ENCODE results near the gene CDH8.

CDH8 gene, protein sequence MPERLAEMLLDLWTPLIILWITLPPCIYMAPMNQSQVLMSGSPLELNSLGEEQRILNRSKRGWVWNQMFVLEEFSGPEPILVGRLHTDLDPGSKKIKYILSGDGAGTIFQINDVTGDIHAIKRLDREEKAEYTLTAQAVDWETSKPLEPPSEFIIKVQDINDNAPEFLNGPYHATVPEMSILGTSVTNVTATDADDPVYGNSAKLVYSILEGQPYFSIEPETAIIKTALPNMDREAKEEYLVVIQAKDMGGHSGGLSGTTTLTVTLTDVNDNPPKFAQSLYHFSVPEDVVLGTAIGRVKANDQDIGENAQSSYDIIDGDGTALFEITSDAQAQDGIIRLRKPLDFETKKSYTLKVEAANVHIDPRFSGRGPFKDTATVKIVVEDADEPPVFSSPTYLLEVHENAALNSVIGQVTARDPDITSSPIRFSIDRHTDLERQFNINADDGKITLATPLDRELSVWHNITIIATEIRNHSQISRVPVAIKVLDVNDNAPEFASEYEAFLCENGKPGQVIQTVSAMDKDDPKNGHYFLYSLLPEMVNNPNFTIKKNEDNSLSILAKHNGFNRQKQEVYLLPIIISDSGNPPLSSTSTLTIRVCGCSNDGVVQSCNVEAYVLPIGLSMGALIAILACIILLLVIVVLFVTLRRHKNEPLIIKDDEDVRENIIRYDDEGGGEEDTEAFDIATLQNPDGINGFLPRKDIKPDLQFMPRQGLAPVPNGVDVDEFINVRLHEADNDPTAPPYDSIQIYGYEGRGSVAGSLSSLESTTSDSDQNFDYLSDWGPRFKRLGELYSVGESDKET

DNA sequence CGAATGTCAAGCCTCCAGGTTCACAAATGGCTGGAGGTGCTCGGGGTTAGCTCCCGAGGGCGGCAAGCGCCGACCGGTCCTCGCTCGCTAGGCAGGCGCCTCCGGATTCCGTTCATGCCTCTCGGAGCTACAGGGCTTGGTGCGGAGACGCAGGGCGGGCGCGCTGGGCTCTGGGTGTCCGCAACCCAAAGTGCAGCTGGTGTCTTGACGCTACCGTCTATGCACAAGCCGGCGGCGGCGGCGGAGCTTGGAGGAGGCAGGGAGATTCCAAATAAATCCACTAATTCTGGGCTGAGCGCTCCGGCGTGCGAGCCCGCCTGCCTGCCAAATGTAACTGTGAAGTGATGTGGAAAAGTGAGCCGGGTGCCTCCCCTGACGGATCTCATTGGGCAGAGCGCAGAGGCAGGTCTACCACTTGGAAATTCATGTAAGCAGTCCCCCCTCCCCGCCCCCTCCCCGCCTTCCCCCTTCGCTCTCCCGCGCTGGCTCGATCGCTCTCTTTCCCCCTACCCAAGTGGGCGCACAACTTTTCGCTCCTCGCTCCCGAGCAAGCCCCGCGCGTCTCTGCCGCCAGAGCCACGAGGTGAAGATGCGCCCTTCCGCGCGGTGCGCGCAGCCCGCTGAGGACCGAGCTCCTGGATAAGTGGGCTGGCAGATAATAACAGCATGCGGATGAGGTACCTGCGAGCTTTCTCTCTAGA, at the start of gene CDH8:
CDH8 (minus strand) TSS at position 338 of the 701 bp plus-strand sequence. CDS start 15,035 bp downstream, outside the sequence.
- H3K27ac ChIP-seq = no peak within 1 kb of the TSS
- peaks cover 0 to 55% of the 10 kb centered on the region in 2 donors for H3K27me3 ChIP-seq
- H3K9me3 ChIP-seq = no peaks in the 10 kb centered on the region
- intact Hi-C loops (cut with DNase I; ENCODE audit: low total_unique reads) = no loop called here
- H3K4me1 ChIP-seq = peaks cover 4 to 29% (median 21%) of the 10 kb centered on the region in 4 donors
- DNase-seq = no peak
- no peaks in the 10 kb centered on the region for H3K36me3 ChIP-seq
- TF ChIP-seq, protein P1, sequence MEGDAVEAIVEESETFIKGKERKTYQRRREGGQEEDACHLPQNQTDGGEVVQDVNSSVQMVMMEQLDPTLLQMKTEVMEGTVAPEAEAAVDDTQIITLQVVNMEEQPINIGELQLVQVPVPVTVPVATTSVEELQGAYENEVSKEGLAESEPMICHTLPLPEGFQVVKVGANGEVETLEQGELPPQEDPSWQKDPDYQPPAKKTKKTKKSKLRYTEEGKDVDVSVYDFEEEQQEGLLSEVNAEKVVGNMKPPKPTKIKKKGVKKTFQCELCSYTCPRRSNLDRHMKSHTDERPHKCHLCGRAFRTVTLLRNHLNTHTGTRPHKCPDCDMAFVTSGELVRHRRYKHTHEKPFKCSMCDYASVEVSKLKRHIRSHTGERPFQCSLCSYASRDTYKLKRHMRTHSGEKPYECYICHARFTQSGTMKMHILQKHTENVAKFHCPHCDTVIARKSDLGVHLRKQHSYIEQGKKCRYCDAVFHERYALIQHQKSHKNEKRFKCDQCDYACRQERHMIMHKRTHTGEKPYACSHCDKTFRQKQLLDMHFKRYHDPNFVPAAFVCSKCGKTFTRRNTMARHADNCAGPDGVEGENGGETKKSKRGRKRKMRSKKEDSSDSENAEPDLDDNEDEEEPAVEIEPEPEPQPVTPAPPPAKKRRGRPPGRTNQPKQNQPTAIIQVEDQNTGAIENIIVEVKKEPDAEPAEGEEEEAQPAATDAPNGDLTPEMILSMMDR (IDR thresholded peaks at IDR 0.05) = no peak
- peak within 1 kb of the TSS; percentile 30 to 46 for H3K4me3 ChIP-seq

DNA sequence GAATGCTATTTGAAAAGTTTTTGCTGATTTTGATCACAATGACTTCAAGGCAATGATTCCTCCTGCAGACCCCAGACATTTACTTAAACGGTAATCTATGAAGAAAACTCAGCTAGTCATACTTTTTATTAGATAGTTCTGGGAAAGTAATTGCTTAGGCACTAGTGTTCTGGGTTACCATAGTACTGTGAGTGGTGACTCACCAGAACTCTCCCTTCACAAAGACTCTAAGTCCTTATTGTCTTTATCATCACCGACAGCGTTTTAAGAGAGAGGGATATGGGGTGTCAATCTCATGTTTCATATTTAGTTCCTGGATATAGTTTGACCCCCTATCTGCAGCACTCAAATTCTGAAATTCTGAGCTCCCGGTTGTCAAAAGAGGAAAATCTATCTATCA, 43.0 kb upstream of the CDH8 start:
- H3K36me3 ChIP-seq = no peaks in the 10 kb centered on the region
- no peak overlapping the region for H3K27ac ChIP-seq
- no peak overlapping the region for H3K4me3 ChIP-seq
- H3K27me3 ChIP-seq = no peaks in the 10 kb centered on the region
- no peaks in the 10 kb centered on the region for H3K9me3 ChIP-seq
- TF ChIP-seq, protein P1 (IDR thresholded peaks at IDR 0.05) = no peak
- no peaks in the 10 kb centered on the region for H3K4me1 ChIP-seq
- no peak for DNase-seq
- intact Hi-C loops (cut with DNase I; ENCODE audit: low total_unique reads) = no loop called here

DNA sequence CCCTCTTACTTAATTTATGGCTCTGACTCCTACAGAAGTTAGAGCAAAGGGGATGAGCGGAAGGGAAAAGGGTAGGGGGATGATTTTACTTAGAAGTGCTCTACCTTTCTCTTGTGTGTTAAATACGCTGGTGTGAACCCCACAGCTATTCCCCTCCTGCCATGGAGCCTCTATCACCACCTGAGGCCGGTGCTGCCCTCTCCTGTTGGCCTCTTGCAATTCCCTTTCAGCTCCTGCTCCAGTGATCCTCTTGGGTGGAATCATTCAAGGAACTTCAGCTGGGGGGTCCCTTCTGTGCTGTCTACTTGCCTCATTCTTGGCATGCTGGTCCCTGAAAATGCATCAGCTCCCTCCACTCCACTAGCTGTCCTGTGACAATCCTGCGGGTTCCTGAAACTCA, 41.8 kb upstream of the CDH8 start:
- Histone ChIP-seq H3K27ac (no peak overlapping the region), H3K4me1 (no peaks in the 10 kb centered on the region), H3K4me3 (no peak overlapping the region), H3K27me3 (no peaks in the 10 kb centered on the region), H3K36me3 (no peaks in the 10 kb centered on the region), H3K9me3 (no peaks in the 10 kb centered on the region)
- TF ChIP-seq, protein P1 (IDR thresholded peaks at IDR 0.05) = no peak
- intact Hi-C loops (cut with DNase I; ENCODE audit: low total_unique reads) = no loop called here
- no peak for DNase-seq

DNA sequence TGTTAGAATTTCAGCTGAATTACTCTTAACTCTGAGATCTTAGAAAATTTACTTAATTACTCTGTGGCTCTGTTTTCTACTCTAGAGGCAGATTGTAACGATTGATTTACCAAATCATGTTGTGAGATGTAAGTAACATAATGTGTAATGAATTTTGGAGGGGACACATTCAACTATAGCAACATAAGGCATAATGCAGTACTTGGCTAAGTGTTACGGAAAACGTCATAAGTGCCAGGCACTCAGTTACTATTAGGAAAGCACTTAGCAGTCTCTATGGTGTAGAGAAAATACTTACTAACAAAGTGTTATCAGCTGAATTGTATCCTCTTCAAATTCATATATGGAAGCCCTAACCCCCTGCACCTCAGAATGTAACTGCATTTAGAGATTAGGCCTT, 40.6 kb upstream of the CDH8 start:
- no peak for DNase-seq
- Histone ChIP-seq H3K36me3 (no peaks in the 10 kb centered on the region), H3K4me3 (no peak overlapping the region), H3K27me3 (no peaks in the 10 kb centered on the region), H3K27ac (no peak overlapping the region), H3K9me3 (no peaks in the 10 kb centered on the region), H3K4me1 (no peaks in the 10 kb centered on the region)
- TF ChIP-seq, protein P1 (IDR thresholded peaks at IDR 0.05) = no peak
- intact Hi-C loops (cut with DNase I; ENCODE audit: low total_unique reads) = no loop called here

DNA sequence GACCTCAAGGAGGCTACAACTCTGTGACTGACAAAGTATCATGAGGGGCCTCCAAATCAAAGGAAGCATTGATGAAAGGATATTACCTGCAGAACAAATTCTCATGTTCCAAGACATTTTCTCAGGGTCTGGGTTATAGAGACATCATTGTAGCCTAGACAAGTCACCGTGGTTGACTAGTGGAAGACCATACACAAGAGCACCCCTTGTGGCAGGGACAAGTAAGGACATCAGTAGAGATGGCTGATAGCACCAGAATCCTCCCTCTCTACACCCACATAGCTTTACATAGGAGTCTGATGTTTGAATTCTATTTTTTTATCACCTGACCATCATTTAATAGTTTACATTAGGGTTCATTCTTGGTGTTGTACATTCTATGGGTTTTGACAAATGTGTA, 32.5 kb upstream of the CDH8 start:
- H3K27me3 ChIP-seq = no peaks in the 10 kb centered on the region
- no peaks in the 10 kb centered on the region for H3K4me1 ChIP-seq
- no peaks in the 10 kb centered on the region for H3K36me3 ChIP-seq
- H3K4me3 ChIP-seq = no peak overlapping the region
- no peak for DNase-seq
- TF ChIP-seq, protein P1 (IDR thresholded peaks at IDR 0.05) = no peak
- no peak overlapping the region for H3K27ac ChIP-seq
- intact Hi-C loops (cut with DNase I; ENCODE audit: low total_unique reads) = no loop called here
- H3K9me3 ChIP-seq = no peaks in the 10 kb centered on the region

All from tibial artery (tissue), 4 donors.